GOT3 (cell line): ENCODE data around the gene IL17A.

ENCODE experiments used
- DNase-seq: peaks from one replicate; lab custom pipeline; 2025; ENCODE audit warnings: mixed read lengths; lab: John Stamatoyannopoulos, UW

Gene IL17A

GRCh38 chr6:52216932-52217575, 30.9 kb downstream of the IL17A start:
- DNase-seq = no peak

- no peak for DNase-seq
Observed at GRCh38 chr6:52217761-52218160, 31.6 kb downstream of the IL17A start.

GRCh38 chr6:52221302-52221701, 35.1 kb downstream of the IL17A start:
- no peak for DNase-seq

- no peak for DNase-seq
Observed at GRCh38 chr6:52227495-52227894, 41.3 kb downstream of the IL17A start.

- DNase-seq = no peak
Observed at GRCh38 chr6:52230685-52231084, 44.5 kb downstream of the IL17A start.

- DNase-seq = no peak
Observed at GRCh38 chr6:52231406-52232127, 45.4 kb downstream of the IL17A start.

GRCh38 chr6:52233005-52233404, 46.8 kb downstream of the IL17A start:
- DNase-seq = no peak

- DNase-seq = peak; percentile 16
Observed at GRCh38 chr6:52233975-52234823, 48.0 kb downstream of the IL17A start.
